Measurements from ENCODE around the gene GOLGA8B.
"Not testable (repeated sequence)": the region's sequence is repeated elsewhere in the genome, so short reads cannot be mapped to it uniquely, and the experiment has no call there.

GOLGA8B gene

GRCh38 chr15:34559764-34560163, 23.7 kb downstream of the GOLGA8B start:
- not testable (repeated sequence) for DNase-seq (ENCODE audit: low read depth)

GRCh38 chr15:34555162-34555561, 28.3 kb downstream of the GOLGA8B start:
- DNase-seq (ENCODE audit: low read depth) = not testable (repeated sequence)

GRCh38 chr15:34554716-34555115, 28.7 kb downstream of the GOLGA8B start:
- not testable (repeated sequence) for DNase-seq (ENCODE audit: low read depth)

- not testable (repeated sequence) for DNase-seq (ENCODE audit: low read depth)
Observed at GRCh38 chr15:34554126-34554525, 29.3 kb downstream of the GOLGA8B start.

- not testable (repeated sequence) for DNase-seq (ENCODE audit: low read depth)
Observed at GRCh38 chr15:34550129-34550528, 33.3 kb downstream of the GOLGA8B start.

GRCh38 chr15:34549381-34549809, 34.1 kb downstream of the GOLGA8B start:
- DNase-seq (ENCODE audit: low read depth) = not testable (repeated sequence)

GRCh38 chr15:34543860-34544649, 39.4 kb downstream of the GOLGA8B start:
- DNase-seq (ENCODE audit: low read depth) = not testable (repeated sequence)

GRCh38 chr15:34535857-34536256, 47.6 kb downstream of the GOLGA8B start:
- DNase-seq (ENCODE audit: low read depth) = not testable (repeated sequence)
